Fibroblast of lung (primary cell): ENCODE results near the gene AVPI1. TPM values are rescaled to one million over a fixed set of nuclear protein-coding genes. Genes with fewer than 3 reads are reported as not detected.
A peak's percentile ranks its signal among the peaks of the same experiment; 100 is the strongest.

Experiments used
- DNase-seq, 2 donors: peaks; one replicate each; pipeline versions ENCODE4 v3.0.0 to v3.0.0-alpha.2; 2010; ENCODE audit warnings: low read depth in 2 of 2
- H2AFZ ChIP-seq: 2 replicates; pipeline ENCODE4 v1.5.1; 2012; ENCODE audit warnings: low read length, control low read depth, inconsistent platforms
- H3K27ac ChIP-seq: 2 replicates; pipeline ENCODE4 v1.5.1; 2011; ENCODE audit warnings: low read length, control low read depth; ENCODE audit not compliant: insufficient read depth
- H3K27me3 ChIP-seq: 2 replicates; pipeline ENCODE4 v1.5.1; 2011; ENCODE audit warnings: mild to moderate bottlenecking, low read length; ENCODE audit not compliant: control insufficient read depth, insufficient read depth
- H3K36me3 ChIP-seq: 2 replicates; pipeline ENCODE4 v1.5.1; 2011; ENCODE audit warnings: low read length; ENCODE audit not compliant: control insufficient read depth, insufficient read depth
- H3K4me1 ChIP-seq: 2 replicates; pipeline ENCODE4 v1.5.1; 2011; ENCODE audit warnings: low read length; ENCODE audit not compliant: control insufficient read depth, insufficient read depth; ENCODE audit errors: extremely low read depth
- H3K4me2 ChIP-seq: 2 replicates; pipeline ENCODE4 v1.5.1; 2011; ENCODE audit warnings: low read length, control low read depth; ENCODE audit not compliant: insufficient read depth; ENCODE audit errors: extremely low read depth
- H3K4me3 ChIP-seq, 4 experiments: fragments of 200-600 bp in 1 of 4; sonication (generic) in 1 of 4; replicated peaks in 1 of 4; 2 replicates each; pipeline ENCODE4 v1.5.1; 2011 to 2016; ENCODE audit warnings: low read length in 4 of 4, low read depth in 3 of 4, mild to moderate bottlenecking in 3 of 4, control low read depth in 2 of 4, inconsistent platforms in 1 of 4, mixed read lengths in 1 of 4; ENCODE audit not compliant: insufficient read depth in 1 of 4; ENCODE audit errors: control extremely low read depth in 1 of 4
- H3K79me2 ChIP-seq: 2 replicates; pipeline ENCODE4 v1.5.1; 2012; ENCODE audit warnings: mild to moderate bottlenecking, low read length, inconsistent platforms; ENCODE audit not compliant: control insufficient read depth, insufficient read depth
- H3K9ac ChIP-seq: 2 replicates; pipeline ENCODE4 v1.5.1; 2011; ENCODE audit warnings: mild to moderate bottlenecking, low read length, control low read depth; ENCODE audit not compliant: insufficient read depth
- H3K9me3 ChIP-seq: 2 replicates; pipeline ENCODE4 v1.5.1; 2012; ENCODE audit warnings: low read depth, low read length; ENCODE audit not compliant: control insufficient read depth, insufficient read depth
- H4K20me1 ChIP-seq: 2 replicates; pipeline ENCODE4 v1.5.1; 2011; ENCODE audit warnings: low read length; ENCODE audit not compliant: control insufficient read depth, insufficient read depth; ENCODE audit errors: extremely low read depth
- EZH2 ChIP-seq: IDR thresholded peaks from 2 replicates; pipeline ENCODE4 v1.5.1; 2012; ENCODE audit warnings: low read length, control low read depth, mild to moderate bottlenecking; ENCODE audit errors: missing control alignments
- polyA plus RNA-seq, 2 donors: library from polyadenylated mRNA; depleted of rRNA in 1 of 2; stranded (reverse) in 1 of 2; unstranded in 1 of 2; fragments of >200 nt; gene quantifications; 2 replicates each; pipeline ENCODE4 v1.2.1, GENCODE V29; 2011 to 2012; ENCODE audit warnings: missing spikeins in 1 of 2
- total RNA-seq: library from RNA; depleted of rRNA; stranded (reverse); fragments of >200 nt; gene quantifications from 2 replicates; pipeline ENCODE4 v1.2.1, GENCODE V29; 2014
- TF ChIP-seq, protein P1 (sequence below), 2 donors: IDR thresholded peaks in 1 of 2; conservative IDR thresholded peaks in 1 of 2; 1 replicate in 1 of 2; 2 replicates in 1 of 2; pipeline ENCODE4 v1.5.1; 2011 to 2012; ENCODE audit warnings: low read length in 2 of 2, control low read depth in 1 of 2, inconsistent platforms in 1 of 2, low read depth in 1 of 2, mild to moderate bottlenecking in 1 of 2

AVPI1 gene
- total and polyA plus RNA-seq, 2 donors (not counting 1 experiment from before 2014, with no cell fraction given): 14.3 to 77.5 TPM

DNA sequence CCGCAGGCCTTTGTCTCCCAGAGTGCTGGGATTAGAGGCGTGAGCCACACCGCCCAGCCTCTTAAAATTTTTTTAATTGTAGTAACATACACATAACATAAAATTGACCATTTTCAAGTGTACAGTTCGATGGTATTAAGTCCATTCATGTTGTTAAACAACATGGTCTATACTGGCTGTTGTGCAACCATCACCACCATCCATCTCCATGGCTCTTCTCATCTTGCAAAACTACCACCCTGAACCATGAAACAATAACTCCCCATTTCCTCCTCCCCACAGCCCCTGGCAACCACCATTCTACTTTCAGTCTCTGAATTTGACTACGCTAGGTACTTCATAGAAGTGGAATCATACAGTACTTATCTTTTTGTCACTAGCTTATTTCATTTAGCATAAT is 42.0 kb upstream of the AVPI1 start:
- no peaks in the 10 kb centered on the region for H3K9me3 ChIP-seq
- H4K20me1 ChIP-seq: no peaks in the 10 kb centered on the region
- no peak overlapping the region for H3K4me3 ChIP-seq
- DNase-seq: no peak
- no peak overlapping the region for H2AFZ ChIP-seq
- peaks cover 5% of the 10 kb centered on the region for H3K4me1 ChIP-seq
- H3K79me2 ChIP-seq: no peaks in the 10 kb centered on the region
- no peak overlapping the region for H3K4me2 ChIP-seq
- TF ChIP-seq EZH2: no peak
- TF ChIP-seq, protein P1, sequence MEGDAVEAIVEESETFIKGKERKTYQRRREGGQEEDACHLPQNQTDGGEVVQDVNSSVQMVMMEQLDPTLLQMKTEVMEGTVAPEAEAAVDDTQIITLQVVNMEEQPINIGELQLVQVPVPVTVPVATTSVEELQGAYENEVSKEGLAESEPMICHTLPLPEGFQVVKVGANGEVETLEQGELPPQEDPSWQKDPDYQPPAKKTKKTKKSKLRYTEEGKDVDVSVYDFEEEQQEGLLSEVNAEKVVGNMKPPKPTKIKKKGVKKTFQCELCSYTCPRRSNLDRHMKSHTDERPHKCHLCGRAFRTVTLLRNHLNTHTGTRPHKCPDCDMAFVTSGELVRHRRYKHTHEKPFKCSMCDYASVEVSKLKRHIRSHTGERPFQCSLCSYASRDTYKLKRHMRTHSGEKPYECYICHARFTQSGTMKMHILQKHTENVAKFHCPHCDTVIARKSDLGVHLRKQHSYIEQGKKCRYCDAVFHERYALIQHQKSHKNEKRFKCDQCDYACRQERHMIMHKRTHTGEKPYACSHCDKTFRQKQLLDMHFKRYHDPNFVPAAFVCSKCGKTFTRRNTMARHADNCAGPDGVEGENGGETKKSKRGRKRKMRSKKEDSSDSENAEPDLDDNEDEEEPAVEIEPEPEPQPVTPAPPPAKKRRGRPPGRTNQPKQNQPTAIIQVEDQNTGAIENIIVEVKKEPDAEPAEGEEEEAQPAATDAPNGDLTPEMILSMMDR (conservative IDR thresholded peaks at IDR 0.05 in 1 of 2, IDR thresholded peaks at IDR 0.05 in 1 of 2; ENCODE audit: low read depth in 1 of 2, low read length in 2 of 2): no peak
- no peak overlapping the region for H3K9ac ChIP-seq
- no peak overlapping the region for H3K27ac ChIP-seq
- H3K36me3 ChIP-seq: no peaks in the 10 kb centered on the region
- H3K27me3 ChIP-seq: no peaks in the 10 kb centered on the region

DNA sequence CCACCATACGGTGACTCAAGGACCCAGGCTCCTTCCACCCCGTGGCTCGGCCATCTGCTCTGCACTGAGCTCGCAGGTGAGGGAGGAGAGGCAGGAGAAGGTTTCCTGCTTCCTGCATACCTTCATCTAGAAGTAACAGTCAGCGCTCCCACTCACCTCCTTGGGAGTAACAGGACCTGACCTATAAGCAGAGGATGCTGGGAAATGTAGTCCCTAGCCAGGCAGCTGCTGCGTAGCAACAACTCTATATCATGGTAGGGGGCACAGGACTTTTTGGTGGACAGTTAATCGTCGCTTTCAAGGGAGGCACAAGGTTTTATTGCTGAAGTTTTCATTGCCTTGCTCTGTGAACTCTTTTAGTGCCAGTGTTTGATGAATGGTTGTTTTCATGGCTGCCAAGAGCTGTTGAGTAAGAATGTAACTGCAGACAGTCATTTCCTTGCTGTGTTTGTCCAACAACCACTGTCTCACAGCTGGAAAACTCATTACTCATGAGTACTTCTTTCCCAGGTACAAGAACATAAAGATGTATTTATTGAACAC is 39.7 kb upstream of the AVPI1 start:
- Histone ChIP-seq H3K27ac (no peak overlapping the region), H4K20me1 (no peaks in the 10 kb centered on the region), H3K36me3 (no peaks in the 10 kb centered on the region), H3K4me1 (peaks cover 5% of the 10 kb centered on the region), H3K9me3 (no peaks in the 10 kb centered on the region), H3K27me3 (no peaks in the 10 kb centered on the region), H3K79me2 (no peaks in the 10 kb centered on the region), H3K4me2 (peak overlapping the region; percentile 46), H3K9ac (no peak overlapping the region), H2AFZ (no peak overlapping the region), H3K4me3 (peak overlapping the region in 1 of 4 experiments; percentile 36)
- peak; percentile 84 to 86 for DNase-seq
- TF ChIP-seq, protein P1 (conservative IDR thresholded peaks at IDR 0.05 in 1 of 2, IDR thresholded peaks at IDR 0.05 in 1 of 2; ENCODE audit: low read depth in 1 of 2, low read length in 2 of 2): no peak
- no peak for TF ChIP-seq EZH2

DNA sequence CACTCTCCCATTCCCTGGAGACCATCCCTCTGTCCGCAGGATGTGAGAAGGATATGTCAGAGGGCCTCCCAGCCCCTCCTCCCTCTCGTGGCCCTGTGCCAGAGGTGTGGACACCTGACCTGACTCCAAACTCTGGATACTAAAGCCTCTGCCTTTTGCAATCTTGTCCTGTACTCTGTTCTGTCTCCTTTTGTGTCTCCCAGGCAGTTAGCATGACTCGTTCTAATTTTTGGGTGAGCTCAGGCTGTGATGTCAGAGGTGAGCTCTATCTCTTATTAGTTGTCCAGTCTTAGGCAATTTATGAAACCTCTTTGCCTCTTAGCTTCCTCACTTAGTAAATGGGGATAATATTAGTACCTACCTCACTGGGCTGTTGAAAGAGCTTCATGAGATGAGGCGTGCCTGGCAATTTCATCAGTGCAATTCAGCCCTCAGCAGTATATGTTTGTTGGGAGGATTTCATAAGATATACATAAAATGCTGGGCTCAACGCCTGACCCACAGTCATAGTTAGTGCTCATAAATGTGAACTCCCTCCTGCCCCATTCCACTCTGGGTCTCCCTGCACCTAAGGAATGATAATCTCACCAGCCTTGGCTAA is 37.4 kb upstream of the AVPI1 start:
- Histone ChIP-seq H3K79me2 (no peaks in the 10 kb centered on the region), H3K27ac (peak overlapping the region; percentile 10)

More for the DNA sequence above, 37.4 kb upstream of the AVPI1 start:
- no peak for TF ChIP-seq EZH2
- TF ChIP-seq, protein P1 (conservative IDR thresholded peaks at IDR 0.05 in 1 of 2, IDR thresholded peaks at IDR 0.05 in 1 of 2; ENCODE audit: low read depth in 1 of 2, low read length in 2 of 2): no peak
- Histone ChIP-seq H4K20me1 (no peaks in the 10 kb centered on the region), H3K4me3 (no peak overlapping the region), H3K9ac (no peak overlapping the region), H3K4me2 (no peak overlapping the region), H2AFZ (no peak overlapping the region), H3K9me3 (no peaks in the 10 kb centered on the region), H3K27me3 (no peaks in the 10 kb centered on the region), H3K36me3 (no peaks in the 10 kb centered on the region), H3K4me1 (peaks cover 3% of the 10 kb centered on the region)
- peak; percentile 30 to 63 for DNase-seq
